H1 (cell line): ENCODE measurements around the gene ANAPC2.

Experiments used
- CEBPB ChIP-seq: IDR thresholded peaks from 2 replicates; pipeline ENCODE4 v1.6.1; 2012; ENCODE audit warnings: low read depth, low read length
- EZH2 ChIP-seq: fragments of 200-600 bp; sonication (generic); IDR thresholded peaks from 2 replicates; pipeline ENCODE4 v1.7.1; 2012; ENCODE audit warnings: low read depth, mild to moderate bottlenecking, moderate library complexity, low read length, inconsistent platforms; ENCODE audit not compliant: severe bottlenecking
- MAFK ChIP-seq: IDR thresholded peaks from 2 replicates; pipeline ENCODE4 v1.6.1; 2012; ENCODE audit warnings: low read depth, mild to moderate bottlenecking, improper control_type of control experiment, low read length
- POLR2A ChIP-seq, 2 experiments: IDR thresholded peaks; 1 replicate in 1 of 2; 2 replicates in 1 of 2; pipeline ENCODE4 v1.6.1; 2011; ENCODE audit warnings: low read depth in 2 of 2, low read length in 2 of 2, mild to moderate bottlenecking in 2 of 2; ENCODE audit errors: control extremely low read depth in 1 of 2
- SIRT6 ChIP-seq: IDR thresholded peaks from one replicate; pipeline ENCODE4 v1.7.1; 2012; ENCODE audit warnings: low read length, inconsistent platforms
- SP1 ChIP-seq: IDR thresholded peaks from 2 replicates; pipeline ENCODE4 v1.6.1; 2011; ENCODE audit warnings: low read depth, low read length
- TAF1 ChIP-seq: IDR thresholded peaks from 2 replicates; pipeline ENCODE4 v1.6.1; 2011; ENCODE audit warnings: mild to moderate bottlenecking, low read depth, low read length
- TBP ChIP-seq: IDR thresholded peaks from 2 replicates; pipeline ENCODE4 v1.6.1; 2011; ENCODE audit warnings: low read depth, low read length, improper control_type of control experiment
- TF ChIP-seq, protein P1 (sequence below), 3 experiments: IDR thresholded peaks; 1 replicate in 2 of 3; 2 replicates in 1 of 3; pipeline versions ENCODE4 v1.5.1 to v1.6.1; 2011; ENCODE audit warnings: low read length in 3 of 3, mild to moderate bottlenecking in 3 of 3, inconsistent platforms in 2 of 3, low read depth in 1 of 3, moderate library complexity in 1 of 3; ENCODE audit not compliant: insufficient read depth in 1 of 3; ENCODE audit errors: control extremely low read depth in 1 of 3

- TF ChIP-seq MAFK (no peak), CEBPB (no peak), SP1 (peak; percentile 72; the same call in 1 of the 2 replicates), POLR2A (IDR thresholded peaks at IDR 0.05; ENCODE audit: control extremely low read depth in 1 of 2, low read depth in 2 of 2, low read length in 2 of 2) (no peak), SIRT6 (no peak), TAF1 (no peak), EZH2 (no peak), TBP (no peak)
- TF ChIP-seq, protein P1, sequence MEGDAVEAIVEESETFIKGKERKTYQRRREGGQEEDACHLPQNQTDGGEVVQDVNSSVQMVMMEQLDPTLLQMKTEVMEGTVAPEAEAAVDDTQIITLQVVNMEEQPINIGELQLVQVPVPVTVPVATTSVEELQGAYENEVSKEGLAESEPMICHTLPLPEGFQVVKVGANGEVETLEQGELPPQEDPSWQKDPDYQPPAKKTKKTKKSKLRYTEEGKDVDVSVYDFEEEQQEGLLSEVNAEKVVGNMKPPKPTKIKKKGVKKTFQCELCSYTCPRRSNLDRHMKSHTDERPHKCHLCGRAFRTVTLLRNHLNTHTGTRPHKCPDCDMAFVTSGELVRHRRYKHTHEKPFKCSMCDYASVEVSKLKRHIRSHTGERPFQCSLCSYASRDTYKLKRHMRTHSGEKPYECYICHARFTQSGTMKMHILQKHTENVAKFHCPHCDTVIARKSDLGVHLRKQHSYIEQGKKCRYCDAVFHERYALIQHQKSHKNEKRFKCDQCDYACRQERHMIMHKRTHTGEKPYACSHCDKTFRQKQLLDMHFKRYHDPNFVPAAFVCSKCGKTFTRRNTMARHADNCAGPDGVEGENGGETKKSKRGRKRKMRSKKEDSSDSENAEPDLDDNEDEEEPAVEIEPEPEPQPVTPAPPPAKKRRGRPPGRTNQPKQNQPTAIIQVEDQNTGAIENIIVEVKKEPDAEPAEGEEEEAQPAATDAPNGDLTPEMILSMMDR (IDR thresholded peaks at IDR 0.05; ENCODE audit: control extremely low read depth in 1 of 3, insufficient read depth in 1 of 3, low read depth in 1 of 3, low read length in 3 of 3) = peak in 2 of 3 experiments; percentile 95 to 99; a peak in 3 of 4 replicates
These were observed 48.0 kb upstream of the ANAPC2 start for GRCh38 chr9:137236238-137236935.
